ENCODE measurements around the gene MAP3K2.

DNA sequence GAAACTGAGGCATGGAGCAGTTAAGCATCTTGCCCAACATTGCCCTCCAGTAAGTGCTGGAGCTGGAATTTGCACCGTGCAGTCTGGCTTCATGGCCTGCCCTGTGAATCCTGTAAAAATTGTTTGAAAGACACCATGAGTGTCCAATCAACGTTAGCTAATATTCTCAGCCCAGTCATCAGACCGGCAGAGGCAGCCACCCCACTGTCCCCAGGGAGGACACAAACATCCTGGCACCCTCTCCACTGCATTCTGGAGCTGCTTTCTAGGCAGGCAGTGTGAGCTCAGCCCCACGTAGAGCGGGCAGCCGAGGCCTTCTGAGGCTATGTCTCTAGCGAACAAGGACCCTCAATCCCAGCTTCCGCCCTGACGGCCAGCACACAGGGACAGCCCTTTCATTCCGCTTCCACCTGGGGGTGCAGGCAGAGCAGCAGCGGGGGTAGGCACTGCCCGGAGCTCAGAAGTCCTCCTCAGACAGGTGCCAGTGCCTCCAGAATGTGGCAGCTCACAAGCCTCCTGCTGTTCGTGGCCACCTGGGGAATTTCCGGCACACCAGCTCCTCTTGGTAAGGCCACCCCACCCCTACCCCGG is 31.8 kb upstream of the MAP3K2 start:
- TF ChIP-seq CTCF (IDR thresholded peaks at IDR 0.05) (no peak), POLR2AphosphoS5 (IDR thresholded peaks at IDR 0.05) (no peak), EP300 (IDR thresholded peaks at IDR 0.05) (no peak)
